Chondrocyte (in vitro differentiated cells): ENCODE results near the gene INPP4B. TPM values are rescaled to one million over a fixed set of nuclear protein-coding genes. Genes with fewer than 3 reads are reported as not detected.
A peak's percentile ranks its signal among the peaks of the same experiment; 100 is the strongest.

ENCODE experiments used
- DNase-seq: peaks from one replicate; pipeline ENCODE4 v3.0.0; 2021; ENCODE audit warnings: mixed read lengths, low spot score
- H3K27ac Mint-ChIP-seq: one replicate; pipeline ENCODE4 v1.8.0; 2021; ENCODE audit warnings: mild to moderate bottlenecking, moderate library complexity, mixed read lengths; ENCODE audit not compliant: unreplicated experiment
- H3K27me3 Mint-ChIP-seq: 2 replicates; pipeline ENCODE4 v1.8.0; 2021; ENCODE audit warnings: low read depth, mixed read lengths
- H3K36me3 Mint-ChIP-seq: 2 replicates; pipeline ENCODE4 v1.8.0; 2021; ENCODE audit warnings: low read depth, mixed read lengths
- H3K4me1 Mint-ChIP-seq: 2 replicates; pipeline ENCODE4 v1.8.0; 2021; ENCODE audit warnings: low read depth, mild to moderate bottlenecking, mixed read lengths
- H3K4me3 Mint-ChIP-seq: one replicate; pipeline ENCODE4 v1.8.0; 2021; ENCODE audit warnings: mild to moderate bottlenecking, moderate library complexity, mixed read lengths; ENCODE audit not compliant: unreplicated experiment
- H3K9me3 Mint-ChIP-seq: 2 replicates; pipeline ENCODE4 v1.8.0; 2021; ENCODE audit warnings: low read depth, mixed read lengths
- total RNA-seq: library from RNA; stranded (reverse); gene quantifications from 3 replicates; pipeline ENCODE4 v1.2.1, GENCODE V29; 2021
- TF ChIP-seq, protein P1 (sequence below): fragments of 200-600 bp; sonication (generic); IDR thresholded peaks from 2 replicates; pipeline ENCODE4 v1.5.0; 2021; ENCODE audit warnings: antibody characterized with exemption, mild to moderate bottlenecking, moderate library complexity

Gene INPP4B
- total RNA-seq, 1 donor from 2014 or later = 30.0 TPM

DNA sequence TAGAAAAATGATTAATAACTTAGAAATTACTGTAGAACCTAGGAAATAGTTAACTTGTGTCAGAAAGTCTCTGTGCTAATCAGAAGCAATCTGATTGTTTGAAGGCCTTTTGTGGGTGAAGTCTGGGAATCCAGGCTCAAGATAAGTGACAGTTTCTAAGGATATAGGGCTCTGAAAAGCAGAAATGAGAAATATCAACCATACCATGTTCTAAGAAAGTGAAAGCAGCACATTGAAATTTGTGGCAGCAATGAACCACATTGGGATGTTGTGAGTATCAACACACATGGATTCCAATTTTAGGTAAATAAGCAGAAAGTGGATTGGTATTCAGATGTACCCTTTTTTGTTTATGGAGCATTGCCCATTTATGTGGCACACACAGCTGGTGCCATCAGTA, 745.2 kb downstream of the INPP4B start:
- H3K27ac Mint-ChIP-seq = no peak overlapping the region
- H3K27me3 Mint-ChIP-seq = no peaks in the 10 kb centered on the region
- H3K36me3 Mint-ChIP-seq = peaks cover 15% of the 10 kb centered on the region
- no peak for DNase-seq
- H3K4me3 Mint-ChIP-seq = no peak overlapping the region
- no peaks in the 10 kb centered on the region for H3K9me3 Mint-ChIP-seq
- TF ChIP-seq, protein P1, sequence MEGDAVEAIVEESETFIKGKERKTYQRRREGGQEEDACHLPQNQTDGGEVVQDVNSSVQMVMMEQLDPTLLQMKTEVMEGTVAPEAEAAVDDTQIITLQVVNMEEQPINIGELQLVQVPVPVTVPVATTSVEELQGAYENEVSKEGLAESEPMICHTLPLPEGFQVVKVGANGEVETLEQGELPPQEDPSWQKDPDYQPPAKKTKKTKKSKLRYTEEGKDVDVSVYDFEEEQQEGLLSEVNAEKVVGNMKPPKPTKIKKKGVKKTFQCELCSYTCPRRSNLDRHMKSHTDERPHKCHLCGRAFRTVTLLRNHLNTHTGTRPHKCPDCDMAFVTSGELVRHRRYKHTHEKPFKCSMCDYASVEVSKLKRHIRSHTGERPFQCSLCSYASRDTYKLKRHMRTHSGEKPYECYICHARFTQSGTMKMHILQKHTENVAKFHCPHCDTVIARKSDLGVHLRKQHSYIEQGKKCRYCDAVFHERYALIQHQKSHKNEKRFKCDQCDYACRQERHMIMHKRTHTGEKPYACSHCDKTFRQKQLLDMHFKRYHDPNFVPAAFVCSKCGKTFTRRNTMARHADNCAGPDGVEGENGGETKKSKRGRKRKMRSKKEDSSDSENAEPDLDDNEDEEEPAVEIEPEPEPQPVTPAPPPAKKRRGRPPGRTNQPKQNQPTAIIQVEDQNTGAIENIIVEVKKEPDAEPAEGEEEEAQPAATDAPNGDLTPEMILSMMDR = no peak
- peaks cover 16% of the 10 kb centered on the region for H3K4me1 Mint-ChIP-seq

DNA sequence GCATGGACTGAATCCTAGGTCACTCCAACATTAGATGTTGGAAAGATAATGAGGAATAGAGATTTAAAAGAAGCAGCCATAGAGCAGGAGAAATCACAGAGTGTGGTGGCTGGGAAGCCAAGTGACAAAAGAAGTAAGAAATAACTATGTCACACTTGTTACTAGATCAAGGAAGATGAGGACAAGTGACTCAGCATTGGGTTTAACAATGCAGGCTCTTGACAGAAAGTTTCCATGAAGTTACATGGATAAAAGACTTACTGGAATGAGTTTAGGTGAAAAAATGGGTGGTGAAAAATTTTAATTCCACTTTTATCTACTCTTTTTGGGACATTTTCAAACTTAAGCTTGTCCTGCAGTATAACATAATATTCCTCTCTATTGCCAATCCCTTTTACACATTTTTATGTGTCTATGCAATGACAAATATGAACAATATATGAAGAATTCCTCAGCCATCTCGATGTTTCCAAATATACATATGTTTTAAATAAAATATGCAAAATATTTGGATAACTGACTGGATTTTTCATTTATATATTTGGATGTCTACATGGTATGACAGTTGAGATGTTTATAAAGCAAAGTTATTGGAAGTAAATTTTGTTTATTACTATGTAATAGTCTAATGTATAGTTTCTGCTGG, 747.1 kb downstream of the INPP4B start:
- Mint-ChIP-seq H3K4me1 (peaks cover 27% of the 10 kb centered on the region), H3K9me3 (no peaks in the 10 kb centered on the region), H3K4me3 (no peak overlapping the region), H3K27me3 (no peaks in the 10 kb centered on the region), H3K36me3 (peaks cover 14% of the 10 kb centered on the region), H3K27ac (no peak overlapping the region)
- DNase-seq = no peak
- TF ChIP-seq, protein P1 = no peak

DNA sequence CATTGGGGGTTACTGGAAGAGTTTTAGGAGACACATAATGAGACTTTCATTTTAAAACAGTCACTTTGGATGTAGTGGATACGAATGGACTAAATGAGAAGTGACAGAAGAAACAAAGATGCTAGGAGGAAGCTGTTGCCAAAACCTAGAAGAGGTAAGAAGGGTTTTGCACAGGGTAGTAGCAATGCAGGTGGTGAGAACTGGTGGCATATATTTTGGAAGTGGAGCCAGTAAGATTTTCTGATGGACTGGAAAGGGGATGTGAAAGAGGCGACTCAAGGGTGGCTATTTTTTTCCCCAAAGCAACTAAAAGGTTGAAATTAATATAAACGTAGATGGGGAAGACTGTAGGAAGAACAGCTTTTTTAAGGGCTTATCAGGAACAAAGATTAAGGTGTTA, 747.7 kb downstream of the INPP4B start:
- no peak for DNase-seq
- H3K9me3 Mint-ChIP-seq = no peaks in the 10 kb centered on the region
- no peak overlapping the region for H3K27ac Mint-ChIP-seq
- H3K27me3 Mint-ChIP-seq = no peaks in the 10 kb centered on the region
- TF ChIP-seq, protein P1 = no peak
- peaks cover 27% of the 10 kb centered on the region for H3K4me1 Mint-ChIP-seq
- H3K36me3 Mint-ChIP-seq = peaks cover 14% of the 10 kb centered on the region
- H3K4me3 Mint-ChIP-seq = no peak overlapping the region

DNA sequence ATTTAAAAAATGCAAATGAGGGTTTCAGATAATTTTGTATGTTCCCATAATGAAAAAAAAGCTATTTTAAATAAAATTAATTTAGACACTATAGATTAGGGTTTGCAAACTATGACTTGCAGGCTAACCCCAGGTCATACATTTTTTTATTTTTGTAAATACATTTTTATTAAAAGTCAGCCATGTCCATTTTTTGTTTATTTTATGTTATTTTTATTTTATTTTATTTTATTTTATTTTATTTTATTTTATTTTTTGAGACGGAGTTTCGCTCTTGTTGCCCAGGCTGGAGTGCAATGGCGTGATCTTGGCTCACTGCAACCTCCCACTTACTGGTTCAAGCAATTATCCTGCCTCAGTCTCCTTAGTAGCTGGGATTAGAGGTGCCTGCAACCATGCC, 749.1 kb downstream of the INPP4B start:
- Mint-ChIP-seq H3K36me3 (peaks cover 13% of the 10 kb centered on the region), H3K27ac (no peak overlapping the region), H3K27me3 (no peaks in the 10 kb centered on the region), H3K4me1 (peaks cover 27% of the 10 kb centered on the region), H3K4me3 (no peak overlapping the region), H3K9me3 (no peaks in the 10 kb centered on the region)
- DNase-seq = no peak
- TF ChIP-seq, protein P1 = no peak

DNA sequence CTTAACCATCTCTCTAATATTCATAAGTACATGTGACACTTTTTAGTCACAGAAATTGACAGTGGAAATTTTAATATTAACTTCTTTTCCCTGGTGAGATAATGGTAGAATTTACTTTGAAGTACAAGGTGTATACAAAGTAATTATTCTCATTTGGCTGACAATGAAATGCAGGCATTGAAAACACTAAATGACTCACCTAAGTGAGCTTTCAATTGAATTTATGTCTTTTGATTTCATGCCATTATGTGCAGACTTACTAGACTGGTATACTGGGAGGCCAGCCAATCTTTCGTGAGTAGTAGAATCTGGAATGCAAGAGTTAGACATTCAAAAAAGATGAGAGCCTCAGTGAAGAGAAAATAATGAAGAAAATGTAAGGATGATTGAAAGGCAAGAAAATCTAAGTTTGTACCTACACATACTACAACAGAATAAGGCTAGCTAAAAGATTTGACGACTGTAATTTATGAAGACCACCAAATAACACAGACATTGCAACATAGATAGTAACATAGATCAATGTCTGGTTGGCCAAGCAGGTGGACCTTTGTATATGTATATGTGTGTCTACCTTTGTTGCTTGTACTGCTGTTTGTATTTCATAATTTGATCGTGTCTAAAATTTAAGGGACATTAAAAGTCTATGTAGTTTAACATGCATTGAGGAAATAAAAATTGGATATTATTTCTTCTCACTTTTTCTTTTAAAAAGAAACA, 750.1 kb downstream of the INPP4B start:
- DNase-seq = no peak
- H3K27ac Mint-ChIP-seq = peak overlapping the region; percentile 23
- TF ChIP-seq, protein P1 = no peak
- peaks cover 27% of the 10 kb centered on the region for H3K4me1 Mint-ChIP-seq
- H3K27me3 Mint-ChIP-seq = no peaks in the 10 kb centered on the region
- H3K4me3 Mint-ChIP-seq = no peak overlapping the region
- H3K36me3 Mint-ChIP-seq = peaks cover 13% of the 10 kb centered on the region
- no peaks in the 10 kb centered on the region for H3K9me3 Mint-ChIP-seq
